NCI-H2196 treated with DMSO at 0.1 percent for 48 hours (cell line): Measurements from ENCODE around the gene MTA3.
"Not testable (repeated sequence)": the region's sequence is repeated elsewhere in the genome, so short reads cannot be mapped to it uniquely, and the experiment has no call there.

Source experiments
- DNase-seq: peaks from one replicate; lab custom pipeline; 2025; ENCODE audit not compliant: unreplicated experiment; lab: John Stamatoyannopoulos, UW

MTA3 gene

GRCh38 chr2:42566837-42567321 is 1.6 kb upstream of the MTA3 start:
- no peak for DNase-seq

- DNase-seq: no peak
These were observed 1.1 kb upstream of the MTA3 start for GRCh38 chr2:42567364-42567763.

- DNase-seq: no peak
These were observed 529 bp upstream of the MTA3 start for GRCh38 chr2:42567806-42568400.

DNA sequence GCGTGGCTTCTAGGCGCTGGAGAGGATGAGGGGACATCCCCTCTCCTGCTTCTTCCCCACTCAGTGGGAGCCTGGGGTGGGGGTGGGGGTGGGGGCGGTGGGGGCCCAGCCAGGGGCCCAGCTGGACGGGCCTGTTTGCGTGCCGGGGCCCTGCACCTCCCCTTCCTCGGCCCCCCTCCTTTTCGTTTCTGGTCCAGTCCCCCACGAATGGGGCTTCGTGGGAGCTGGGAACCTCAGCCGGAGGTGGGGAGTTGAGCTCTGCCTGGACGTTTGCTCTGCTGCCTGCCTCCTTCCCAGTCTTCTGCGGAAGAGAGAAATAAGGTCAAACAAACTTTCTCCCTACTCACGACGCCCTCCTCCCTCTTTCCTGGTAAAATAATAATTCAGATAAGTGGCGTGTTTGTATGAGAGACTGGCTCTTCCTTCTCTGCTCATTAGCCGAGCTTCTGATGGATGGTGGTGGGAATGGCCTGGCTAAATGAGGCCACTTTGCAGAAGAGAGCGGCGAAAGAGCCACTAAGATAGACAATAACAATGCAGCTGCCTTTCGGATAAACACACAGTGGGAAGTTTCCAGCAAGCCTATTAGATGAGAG is 782 bp downstream of the MTA3 start:
- no peak for DNase-seq

DNA sequence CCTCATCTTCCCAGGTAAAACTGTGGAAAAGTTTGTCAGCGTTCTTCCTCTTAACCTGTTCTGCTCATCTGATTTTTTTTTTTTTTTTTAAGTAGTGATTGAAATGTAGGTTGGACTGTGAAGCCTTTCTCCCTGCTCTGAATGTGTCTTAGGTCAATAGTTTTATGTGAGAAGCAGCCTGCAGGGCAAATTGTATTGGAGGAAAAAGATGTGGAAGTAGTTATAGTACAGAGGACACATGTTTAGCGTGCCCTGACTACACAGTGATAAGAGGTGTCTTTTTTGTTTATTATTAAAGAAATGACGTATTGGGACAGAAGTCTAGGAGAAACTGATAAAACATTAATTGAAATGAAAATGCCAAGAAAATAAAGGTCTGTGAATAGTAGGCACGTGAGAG is 1.5 kb downstream of the MTA3 start:
- no peak for DNase-seq

- no peak for DNase-seq
These were observed 4.1 kb downstream of the MTA3 start for GRCh38 chr2:42572297-42573081.

GRCh38 chr2:42573256-42573655 is 4.8 kb downstream of the MTA3 start:
- no peak for DNase-seq

DNA sequence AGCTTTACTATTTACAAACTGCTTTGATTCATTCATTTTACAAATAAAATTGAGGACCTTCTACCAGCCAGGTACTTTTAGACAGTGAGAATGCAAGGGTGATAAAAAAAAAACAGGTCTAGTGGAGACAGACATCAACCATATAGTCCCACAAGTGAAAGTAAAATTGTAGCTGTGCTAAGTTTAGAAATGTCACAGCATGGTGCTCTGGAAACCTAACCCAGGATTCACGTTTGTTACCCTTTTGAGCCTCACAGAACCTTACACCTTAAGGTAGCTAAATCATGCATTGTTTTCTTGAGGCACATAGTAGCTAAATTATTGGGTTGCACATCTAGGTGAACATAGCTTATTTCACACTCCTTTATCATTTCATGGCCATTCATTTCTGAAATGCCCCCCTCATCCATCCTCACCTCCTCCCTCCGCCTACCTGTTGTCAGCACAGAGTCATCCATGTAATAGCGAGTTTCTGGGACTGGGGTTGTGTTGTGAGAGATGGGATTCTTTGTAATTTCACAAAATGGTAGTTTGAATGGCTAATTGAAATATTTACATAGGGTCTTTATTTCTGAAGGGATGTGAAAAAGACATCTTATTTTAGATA is 7.1 kb downstream of the MTA3 start:
- DNase-seq: no peak

DNA sequence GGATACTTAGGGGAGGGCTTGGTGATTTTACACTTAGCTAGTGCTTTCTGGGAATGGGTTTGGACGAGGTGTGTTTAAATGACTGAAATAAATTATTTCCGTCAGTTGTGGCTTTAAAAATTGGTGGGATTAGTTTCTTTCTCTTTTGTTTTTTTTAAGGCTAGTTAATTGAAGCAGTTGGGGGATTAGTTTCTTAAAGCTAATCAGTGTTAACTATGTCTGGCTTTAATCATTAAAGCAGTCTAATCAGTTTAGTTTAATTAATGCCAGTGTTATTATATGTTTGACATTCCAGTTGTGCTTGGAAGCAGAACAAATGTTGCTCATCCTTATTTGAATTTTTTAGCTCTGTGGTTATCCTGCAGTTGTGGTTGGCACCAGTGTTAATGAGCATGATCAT is 10.2 kb downstream of the MTA3 start:
- DNase-seq: no peak

GRCh38 chr2:42581257-42581656 is 12.8 kb downstream of the MTA3 start:
- no peak for DNase-seq

GRCh38 chr2:42584628-42585027 is 16.2 kb downstream of the MTA3 start:
- not testable (repeated sequence) for DNase-seq

DNA sequence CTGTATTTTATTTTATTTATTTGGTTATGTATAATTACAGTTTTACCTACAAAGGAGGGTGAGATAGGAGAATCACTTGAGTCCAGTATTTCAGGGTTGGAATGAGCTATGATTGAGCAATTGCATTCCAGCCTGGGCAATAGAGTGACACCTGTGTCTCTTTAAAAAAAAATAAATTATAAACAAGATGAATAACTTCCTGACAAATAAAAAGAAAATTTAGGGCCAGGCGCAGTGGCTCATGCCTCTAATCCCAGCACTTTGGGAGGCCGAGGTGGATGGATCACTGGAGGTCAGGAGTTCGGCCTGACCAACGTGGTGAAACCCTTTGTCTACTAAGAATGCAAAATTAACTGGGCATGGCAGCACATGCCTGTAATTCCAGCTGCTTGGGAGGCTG is 17.3 kb downstream of the MTA3 start:
- DNase-seq: no peak

GRCh38 chr2:42587526-42588117 is 19.2 kb downstream of the MTA3 start:
- no peak for DNase-seq

DNA sequence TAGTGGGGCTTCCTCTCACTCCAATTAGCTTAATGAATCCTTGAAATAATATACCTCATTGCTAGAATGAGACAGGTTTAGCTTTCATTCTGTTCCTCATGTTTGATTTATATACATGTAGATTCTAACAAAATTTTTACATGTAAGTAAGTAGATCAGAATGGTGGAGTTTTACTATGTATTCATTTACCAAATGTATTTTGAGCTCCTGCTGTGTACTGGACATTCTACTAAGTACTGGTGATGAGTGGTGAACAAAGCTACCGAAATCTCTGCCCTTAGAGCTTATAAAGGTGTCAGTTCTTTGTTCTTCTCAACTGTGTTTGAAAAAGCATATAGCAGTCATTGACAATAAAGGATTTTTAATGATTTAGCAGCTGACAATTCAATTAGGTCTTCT is 19.7 kb downstream of the MTA3 start:
- no peak for DNase-seq

DNA sequence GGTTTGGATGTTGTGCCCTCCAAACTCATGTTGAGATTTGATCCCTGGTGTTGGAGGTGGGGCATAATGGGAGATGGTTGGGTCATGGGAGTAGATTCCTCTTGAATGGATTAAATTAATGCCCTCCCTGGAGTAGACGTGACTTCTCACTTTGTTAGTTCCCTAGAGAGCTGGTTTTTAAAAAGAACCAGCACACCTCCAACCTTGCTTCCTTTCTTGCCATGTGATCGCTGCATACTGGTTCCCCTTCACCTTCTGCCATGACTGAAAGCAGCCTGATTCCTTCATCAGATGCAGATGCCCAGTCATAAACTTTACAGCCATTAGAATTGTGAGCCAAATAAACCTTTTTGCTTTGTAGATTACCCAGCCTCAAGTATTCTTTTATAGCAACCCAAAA is 21.7 kb downstream of the MTA3 start:
- DNase-seq: no peak

- no peak for DNase-seq
These were observed 24.9 kb downstream of the MTA3 start for GRCh38 chr2:42593282-42593681.

DNA sequence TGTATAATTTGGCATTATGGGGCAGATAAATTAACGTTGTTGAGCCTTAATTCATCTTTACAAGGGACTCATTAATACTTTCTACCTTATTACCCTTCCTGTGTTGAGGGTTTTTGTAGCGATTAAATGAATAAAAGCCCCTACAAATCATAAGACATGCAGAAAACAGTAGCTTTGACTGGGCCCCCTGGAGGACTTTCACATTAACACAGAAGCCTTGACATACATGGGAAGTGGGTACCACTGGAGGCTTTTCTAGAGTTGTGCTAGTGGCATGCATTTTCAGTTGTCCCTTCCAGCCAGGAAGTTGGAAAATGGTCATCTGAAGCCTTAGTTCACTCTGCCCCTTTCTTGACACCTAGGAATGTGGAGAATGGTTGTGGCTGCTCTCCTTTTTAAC is 30.2 kb downstream of the MTA3 start:
- DNase-seq: no peak

- DNase-seq: no peak
These were observed 32.6 kb downstream of the MTA3 start for GRCh38 chr2:42601076-42601475.

DNA sequence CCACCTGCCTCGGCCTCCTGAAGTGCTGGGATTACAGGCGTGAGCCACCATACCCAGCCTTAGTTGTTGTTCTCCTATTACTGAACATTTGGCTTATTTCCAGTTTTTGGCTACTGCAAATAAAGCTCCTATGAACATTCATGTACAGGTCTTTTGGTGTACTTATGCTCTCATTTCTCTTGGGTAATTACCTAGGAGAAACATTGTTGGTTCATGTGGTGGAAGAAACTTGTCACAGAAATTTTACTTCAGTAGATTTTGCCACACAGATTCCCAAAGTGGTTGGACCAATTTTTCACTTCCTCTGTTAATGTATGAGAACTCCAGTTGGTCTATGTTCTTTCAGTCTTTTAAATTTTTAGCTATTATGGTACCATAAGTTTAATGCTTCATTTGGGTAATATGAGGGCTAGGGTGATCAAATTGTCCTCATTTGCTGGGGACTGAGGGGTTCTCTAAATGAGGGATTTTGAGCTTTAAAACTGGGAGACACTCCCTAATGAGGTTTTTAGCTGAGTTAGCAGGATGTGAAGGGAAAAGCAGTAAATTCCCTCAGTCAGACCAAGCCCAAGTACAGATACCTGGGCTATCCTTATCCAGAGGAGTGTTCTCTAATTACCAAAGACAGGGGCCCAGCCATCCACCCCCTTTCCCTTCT is 33.9 kb downstream of the MTA3 start:
- DNase-seq: peak; percentile 63

- DNase-seq: no peak
These were observed 34.4 kb downstream of the MTA3 start for GRCh38 chr2:42602876-42603219.

GRCh38 chr2:42604341-42604867 is 36.0 kb downstream of the MTA3 start:
- DNase-seq: not testable (repeated sequence)
